ENCODE data around the gene LRRC56.
A peak's percentile ranks its signal among the peaks of the same experiment; 100 is the strongest.
"Not testable (repeated sequence)": the region's sequence is repeated elsewhere in the genome, so short reads cannot be mapped to it uniquely, and the experiment has no call there.

LRRC56 gene

GRCh38 chr11:567629-568292 lies 30.4 kb downstream of the LRRC56 start:
- DNase-seq (ENCODE audit: low read depth) = no peak
- TF ChIP-seq, protein P1, sequence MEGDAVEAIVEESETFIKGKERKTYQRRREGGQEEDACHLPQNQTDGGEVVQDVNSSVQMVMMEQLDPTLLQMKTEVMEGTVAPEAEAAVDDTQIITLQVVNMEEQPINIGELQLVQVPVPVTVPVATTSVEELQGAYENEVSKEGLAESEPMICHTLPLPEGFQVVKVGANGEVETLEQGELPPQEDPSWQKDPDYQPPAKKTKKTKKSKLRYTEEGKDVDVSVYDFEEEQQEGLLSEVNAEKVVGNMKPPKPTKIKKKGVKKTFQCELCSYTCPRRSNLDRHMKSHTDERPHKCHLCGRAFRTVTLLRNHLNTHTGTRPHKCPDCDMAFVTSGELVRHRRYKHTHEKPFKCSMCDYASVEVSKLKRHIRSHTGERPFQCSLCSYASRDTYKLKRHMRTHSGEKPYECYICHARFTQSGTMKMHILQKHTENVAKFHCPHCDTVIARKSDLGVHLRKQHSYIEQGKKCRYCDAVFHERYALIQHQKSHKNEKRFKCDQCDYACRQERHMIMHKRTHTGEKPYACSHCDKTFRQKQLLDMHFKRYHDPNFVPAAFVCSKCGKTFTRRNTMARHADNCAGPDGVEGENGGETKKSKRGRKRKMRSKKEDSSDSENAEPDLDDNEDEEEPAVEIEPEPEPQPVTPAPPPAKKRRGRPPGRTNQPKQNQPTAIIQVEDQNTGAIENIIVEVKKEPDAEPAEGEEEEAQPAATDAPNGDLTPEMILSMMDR (IDR thresholded peaks at IDR 0.05; ENCODE audit: insufficient read depth, low read depth, low read length, missing control alignments) = no peak
- H3K4me3 ChIP-seq (ENCODE audit: low read depth, low read length) = peak overlapping the region; percentile 68

DNA sequence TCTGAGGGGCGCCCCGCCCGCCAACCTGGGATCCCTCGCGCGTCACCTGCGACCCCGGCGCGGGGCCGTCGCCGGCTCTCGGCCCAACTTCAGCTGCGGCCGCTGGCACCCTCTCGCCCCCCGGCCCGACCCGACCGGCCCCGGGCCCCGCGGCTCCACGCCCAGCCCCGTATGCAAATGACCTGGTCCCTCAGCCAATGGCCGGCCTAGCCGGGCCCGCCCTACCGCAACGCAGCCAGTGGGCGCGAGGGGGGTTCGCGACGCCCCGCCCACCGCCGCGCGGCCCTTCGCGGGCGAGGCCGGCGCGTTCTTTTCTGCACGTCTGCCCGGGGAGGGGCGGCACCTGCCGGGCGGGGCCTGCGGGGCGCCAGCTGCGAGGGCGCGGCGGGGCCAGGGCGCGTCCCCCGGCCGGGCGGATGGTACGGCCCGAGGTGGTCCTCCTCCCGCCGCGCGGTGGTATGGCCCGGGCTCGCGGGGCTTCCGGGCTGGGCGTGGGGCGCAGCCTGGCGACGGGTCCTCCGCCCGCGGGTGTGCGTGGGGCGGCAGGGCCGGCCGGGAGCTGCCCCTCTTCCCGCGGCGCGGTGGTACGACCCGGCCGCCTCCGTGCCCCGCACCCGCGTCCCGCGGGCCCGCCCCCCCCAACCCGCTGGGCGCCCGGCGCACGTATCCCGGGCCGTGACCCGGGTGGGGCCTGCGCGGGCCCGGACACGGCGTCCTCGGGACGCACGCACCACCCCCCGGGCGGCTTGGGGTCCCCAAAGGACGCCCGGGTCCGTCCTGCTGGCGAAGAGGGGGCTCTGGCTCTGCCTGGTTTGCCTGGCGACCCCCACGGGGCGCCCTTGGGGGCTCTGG lies 31.2 kb downstream of the LRRC56 start:
- peak; percentile 96 for DNase-seq (ENCODE audit: low read depth)
- TF ChIP-seq, protein P1 (IDR thresholded peaks at IDR 0.05; ENCODE audit: insufficient read depth, low read depth, low read length, missing control alignments) = no peak
- peak overlapping the region; percentile 74 for H3K4me3 ChIP-seq (ENCODE audit: low read depth, low read length)

DNA sequence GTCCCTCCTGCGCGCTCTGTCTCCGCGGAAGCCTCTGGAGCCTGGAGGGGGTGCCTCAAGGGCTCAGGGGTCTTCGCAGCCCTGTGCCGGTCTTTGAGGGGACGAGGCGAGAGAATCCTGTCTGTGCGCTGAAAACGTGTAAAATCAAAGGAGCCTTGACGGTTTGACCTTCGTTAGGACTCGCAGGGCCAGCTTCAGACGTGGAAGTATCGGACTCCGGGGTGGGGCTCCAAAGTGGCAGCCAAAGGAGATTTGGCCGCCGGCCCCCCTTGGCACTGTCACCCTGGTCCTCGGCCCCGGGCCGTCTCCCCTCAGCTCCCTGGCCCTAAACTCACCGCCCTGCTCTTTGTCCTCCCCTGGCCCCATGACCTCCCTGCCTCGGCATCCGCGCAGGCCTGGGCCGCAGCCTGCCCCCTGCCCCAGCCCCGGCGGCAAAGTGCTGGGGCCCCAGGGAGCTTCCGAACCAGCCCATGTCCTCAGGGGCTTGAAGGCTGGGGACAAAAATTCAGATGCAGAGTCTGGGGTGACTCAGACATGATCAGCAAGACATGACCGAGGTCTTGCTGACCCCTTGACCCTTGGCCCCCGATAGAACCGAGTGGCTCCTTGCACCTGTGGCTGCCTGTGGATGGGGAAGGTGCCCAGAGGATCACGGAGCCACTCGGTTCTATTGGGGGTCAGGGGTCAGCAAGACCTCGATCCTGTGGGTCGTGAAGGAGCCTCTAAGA lies 32.0 kb downstream of the LRRC56 start:
- no peak for DNase-seq (ENCODE audit: low read depth)
- TF ChIP-seq, protein P1 (IDR thresholded peaks at IDR 0.05; ENCODE audit: insufficient read depth, low read depth, low read length, missing control alignments) = no peak
- peak overlapping the region; percentile 74 for H3K4me3 ChIP-seq (ENCODE audit: low read depth, low read length)

- no peak for DNase-seq (ENCODE audit: low read depth)
- H3K4me3 ChIP-seq (ENCODE audit: low read depth, low read length) = no peak overlapping the region
- TF ChIP-seq, protein P1 (IDR thresholded peaks at IDR 0.05; ENCODE audit: insufficient read depth, low read depth, low read length, missing control alignments) = no peak
Measured at GRCh38 chr11:571802-572185, 34.5 kb downstream of the LRRC56 start.

- no peak for DNase-seq (ENCODE audit: low read depth)
- TF ChIP-seq, protein P1 (IDR thresholded peaks at IDR 0.05; ENCODE audit: insufficient read depth, low read depth, low read length, missing control alignments) = no peak
- H3K4me3 ChIP-seq (ENCODE audit: low read depth, low read length) = no peak overlapping the region
Measured at GRCh38 chr11:573146-573759, 35.9 kb downstream of the LRRC56 start.

DNA sequence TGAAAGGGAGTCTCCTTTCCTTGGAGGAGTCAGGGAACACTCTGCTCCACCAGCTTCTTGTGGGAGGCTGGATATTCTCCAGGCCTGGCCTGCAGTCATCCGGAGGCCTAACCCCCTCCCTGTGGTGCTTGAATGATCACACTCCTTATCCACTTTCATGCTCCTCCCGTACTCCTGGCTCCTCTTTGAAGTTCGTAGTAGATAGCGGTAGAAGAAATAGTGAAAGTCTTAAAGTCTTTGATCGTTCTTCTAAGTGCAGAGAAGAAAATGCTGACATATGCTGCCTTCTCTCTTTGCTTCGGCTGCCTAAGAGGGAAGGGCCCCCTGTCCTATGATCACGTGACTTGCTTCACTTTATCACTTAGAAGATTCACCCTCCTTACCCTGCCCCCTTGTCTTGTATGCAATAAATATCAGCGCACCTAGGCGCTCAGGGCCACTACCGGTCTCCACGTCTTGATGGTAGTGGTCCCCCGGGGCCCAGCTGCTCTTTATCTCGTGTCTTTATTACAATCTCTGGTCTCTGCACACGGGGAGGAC lies 36.8 kb downstream of the LRRC56 start:
- H3K4me3 ChIP-seq (ENCODE audit: low read depth, low read length); DNase-seq (ENCODE audit: low read depth): not testable (repeated sequence)

Measured in GM12865 (cell line).